Activated CD4-positive, alpha-beta T cell treated with anti-CD3 and anti-CD28 coated beads for 4 hours (primary cell): ENCODE results near the gene WNT11.

Experiments used
- DNase-seq, 2 donors: peaks; one replicate each; pipeline ENCODE4 v3.0.0-alpha.2; 2020

Gene WNT11

DNA sequence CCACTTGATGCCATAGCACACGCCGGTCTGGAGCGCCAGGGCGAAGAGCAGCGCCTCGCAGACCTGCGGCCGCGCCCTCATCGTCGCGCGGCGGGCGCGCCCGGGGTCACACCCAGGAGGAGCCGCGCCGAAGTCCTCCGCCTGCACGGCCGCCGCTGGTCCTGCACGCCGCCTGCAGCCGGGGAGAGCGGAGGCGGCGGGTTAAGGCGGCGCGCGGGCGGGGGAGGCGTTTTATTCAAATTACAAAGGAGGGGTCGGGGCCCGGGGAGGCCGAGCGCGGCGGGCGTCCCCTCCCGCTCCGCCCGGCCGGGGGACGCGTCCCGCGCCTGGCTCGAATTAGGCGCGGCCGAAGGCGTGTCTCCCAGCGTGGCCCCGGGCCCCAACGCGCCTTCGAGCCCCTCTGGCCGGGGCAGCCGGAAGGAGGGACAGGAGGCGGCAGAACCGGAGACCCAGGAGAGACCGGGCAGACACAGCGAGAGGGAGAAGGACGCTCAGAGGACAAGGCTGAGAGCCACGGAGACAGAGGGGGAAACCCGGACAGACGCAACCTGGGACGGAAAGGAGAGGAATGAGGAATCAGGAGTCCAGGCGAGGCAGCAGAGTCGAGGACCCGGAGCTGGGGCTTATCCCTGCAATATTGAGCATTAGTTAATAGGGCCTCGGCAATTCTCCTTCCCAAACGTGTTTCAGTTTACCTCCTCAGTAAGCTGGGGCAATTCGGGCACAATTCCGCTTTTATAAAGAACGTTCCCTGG lies at the start of gene WNT11:
Gene WNT11, minus strand, starts transcription at position 176 of the 755 bp plus-strand sequence. Its CDS starts 95 bp downstream, at position 81.
- DNase-seq: peak; percentile 16 to 22

DNA sequence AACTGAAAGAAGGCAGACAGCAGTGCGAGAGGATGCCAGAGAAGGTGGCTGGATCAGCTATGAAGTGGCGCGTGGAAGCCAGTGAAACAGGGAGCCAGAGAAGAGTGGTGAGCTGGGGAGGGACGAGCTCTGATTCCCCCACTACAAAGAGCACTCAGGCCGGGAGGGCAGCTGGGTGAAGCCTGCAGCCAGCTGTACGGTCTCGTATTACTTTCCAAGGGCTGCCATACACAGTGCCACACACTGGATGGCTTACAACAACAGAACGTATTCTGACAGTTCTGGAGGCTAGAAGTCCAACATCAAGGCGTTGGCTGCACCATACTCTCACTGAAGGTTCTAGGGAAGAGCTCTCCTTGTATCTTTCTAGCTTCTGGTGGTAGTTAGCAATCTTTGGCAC lies 47.1 kb upstream of the WNT11 start:
- no peak for DNase-seq

DNA sequence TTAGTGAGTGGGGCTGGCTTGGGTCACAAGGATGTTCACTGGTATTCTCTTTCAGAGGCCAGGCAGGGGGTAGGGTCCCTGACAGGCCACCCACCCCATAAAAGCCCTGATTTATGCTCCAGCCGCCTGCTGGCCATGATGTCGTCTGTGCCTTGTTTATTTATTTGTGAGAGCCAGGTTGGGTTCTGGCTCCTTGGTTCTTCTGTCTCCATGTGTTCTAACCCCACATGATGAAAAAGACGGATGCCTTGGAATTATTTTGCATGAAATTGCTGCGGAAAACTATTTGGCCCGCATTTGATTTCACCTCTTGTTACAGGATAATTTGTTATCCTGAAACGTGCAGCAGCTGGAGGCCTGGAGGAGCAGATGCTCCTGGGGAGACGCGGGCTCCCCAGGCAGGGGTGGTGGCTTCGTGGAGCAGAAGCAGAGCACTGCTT lies 46.3 kb upstream of the WNT11 start:
- no peak for DNase-seq

DNA sequence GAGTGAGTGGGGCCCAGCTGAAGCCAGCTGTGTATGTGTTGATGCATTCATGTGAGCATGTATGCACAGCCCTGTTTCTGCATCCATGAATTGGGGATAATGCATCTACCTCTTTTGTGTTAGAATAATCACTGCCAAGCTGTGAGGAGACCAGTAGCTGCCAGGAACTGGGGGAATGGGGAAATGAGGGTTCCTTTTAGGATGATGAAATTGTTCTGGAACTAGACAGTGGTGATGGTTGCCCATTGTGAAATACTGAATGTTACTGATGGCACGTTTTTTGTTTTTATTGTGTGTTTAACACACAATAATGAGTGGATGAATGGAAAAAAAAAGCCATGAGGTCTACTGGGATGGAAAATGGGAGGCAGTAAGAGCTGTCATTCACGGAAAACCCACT lies 45.3 kb upstream of the WNT11 start:
- no peak for DNase-seq

DNA sequence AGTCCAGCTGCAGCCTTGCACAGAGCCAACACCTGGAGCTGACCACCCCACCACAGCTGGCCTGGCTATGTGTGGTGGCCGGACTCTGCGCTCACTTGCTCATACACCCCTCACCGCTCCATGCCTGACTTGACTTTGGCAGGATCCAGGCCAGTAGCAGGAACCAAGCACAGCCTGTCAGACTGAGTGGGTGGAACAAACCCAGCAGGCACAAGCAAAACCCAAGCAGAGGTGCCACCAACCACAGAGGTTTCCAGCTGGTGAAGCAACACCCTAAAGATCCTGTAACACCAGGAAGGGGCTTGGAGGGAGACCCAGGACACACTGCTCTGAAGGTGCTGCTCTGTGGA lies 44.9 kb upstream of the WNT11 start:
- no peak for DNase-seq

DNA sequence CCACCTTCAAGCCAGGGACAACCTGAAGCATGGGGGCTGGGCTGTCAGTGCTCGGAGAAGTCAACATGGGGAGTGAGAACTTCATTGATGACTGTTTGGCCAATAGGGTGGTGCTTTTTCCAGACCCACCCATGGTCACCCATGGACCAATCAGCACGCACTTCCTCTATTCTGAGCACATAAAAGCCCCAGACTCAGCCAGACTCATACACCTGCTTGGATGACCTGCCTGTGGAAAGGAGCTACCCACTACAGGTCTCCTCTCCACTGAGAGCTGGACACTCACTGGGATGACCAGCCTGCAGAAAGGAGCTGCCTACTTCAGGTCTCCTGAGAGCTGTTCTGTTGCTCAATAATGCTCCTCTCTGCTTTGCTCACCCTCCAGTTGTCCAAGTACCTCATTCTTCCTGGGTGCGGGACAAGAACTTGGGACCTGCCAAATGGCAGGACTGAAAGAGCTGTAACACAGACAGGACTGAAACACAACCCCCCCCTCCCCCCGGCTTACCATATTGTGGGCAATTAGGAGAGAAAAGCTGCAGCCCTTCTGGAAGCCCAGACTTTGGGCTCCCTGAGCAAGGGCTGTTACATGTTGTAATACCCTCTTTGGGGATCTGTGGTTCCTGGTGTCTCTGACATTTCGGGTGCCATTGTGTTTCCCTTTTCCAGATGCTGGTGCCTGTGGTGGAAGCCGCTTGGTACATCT lies 44.4 kb upstream of the WNT11 start:
- DNase-seq: no peak

DNA sequence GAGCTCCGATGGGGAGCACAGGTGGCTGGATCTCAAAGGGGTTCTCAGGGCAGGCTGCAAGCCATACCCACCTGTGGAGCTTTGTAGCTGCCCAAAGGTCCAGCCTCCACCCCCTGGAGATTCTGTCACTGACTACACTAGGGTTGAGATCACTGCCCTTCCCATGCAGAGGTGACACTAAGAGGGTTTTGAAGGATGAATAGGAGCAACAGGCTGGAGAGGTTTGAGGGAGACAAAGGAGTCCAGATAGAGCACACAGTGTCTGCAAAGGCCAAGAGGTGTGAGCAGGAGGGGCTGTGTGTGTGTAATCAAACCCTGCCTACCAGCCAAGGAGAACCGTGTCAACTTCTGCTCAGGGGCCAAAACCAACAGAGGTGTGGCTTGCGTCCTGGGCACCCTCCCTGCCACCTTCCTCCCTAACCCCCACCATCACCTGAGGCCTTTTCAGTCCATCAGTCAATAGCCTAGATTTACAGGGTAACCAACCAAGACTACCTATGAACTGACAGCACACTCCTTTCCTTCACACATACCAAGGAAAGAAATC lies 43.0 kb upstream of the WNT11 start:
- DNase-seq: no peak

DNA sequence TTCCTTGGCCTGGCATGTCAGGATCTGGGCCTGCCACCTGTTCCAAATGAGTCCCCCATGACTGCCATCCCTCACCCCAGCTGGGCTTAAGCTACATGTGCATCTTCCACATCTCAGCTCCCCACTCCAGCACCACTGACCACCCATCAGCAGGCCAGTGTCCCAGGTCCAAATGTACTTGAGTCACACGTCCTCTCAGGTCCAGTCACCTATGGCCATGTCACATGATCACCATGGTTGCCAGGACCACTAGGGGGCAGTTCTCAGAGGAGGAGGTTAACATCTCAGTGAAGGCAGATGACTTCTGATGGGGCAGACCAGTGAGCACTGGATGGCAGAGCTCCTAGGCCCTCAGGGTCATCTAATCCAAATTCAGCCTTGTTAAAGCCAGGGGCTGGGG lies 41.9 kb upstream of the WNT11 start:
- no peak for DNase-seq

DNA sequence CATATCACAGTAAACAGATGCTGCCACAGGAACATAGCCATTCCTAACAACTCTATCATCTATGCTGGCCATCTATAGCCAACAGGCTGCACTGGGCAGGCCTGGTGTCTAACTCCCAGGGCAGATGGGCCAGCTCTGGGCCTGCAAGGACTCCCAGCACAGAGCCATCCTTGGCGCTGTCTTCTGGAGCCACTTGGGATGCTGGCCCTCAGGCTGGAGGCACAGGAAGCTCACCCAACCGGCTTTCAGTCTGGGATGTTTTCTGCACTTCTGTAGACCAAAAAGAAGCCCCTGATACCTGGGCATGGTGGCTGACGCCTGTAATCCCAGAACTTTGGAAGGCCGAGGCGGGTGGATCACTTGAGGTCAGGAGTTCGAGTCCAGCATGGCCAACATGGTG lies 40.8 kb upstream of the WNT11 start:
- no peak for DNase-seq

DNA sequence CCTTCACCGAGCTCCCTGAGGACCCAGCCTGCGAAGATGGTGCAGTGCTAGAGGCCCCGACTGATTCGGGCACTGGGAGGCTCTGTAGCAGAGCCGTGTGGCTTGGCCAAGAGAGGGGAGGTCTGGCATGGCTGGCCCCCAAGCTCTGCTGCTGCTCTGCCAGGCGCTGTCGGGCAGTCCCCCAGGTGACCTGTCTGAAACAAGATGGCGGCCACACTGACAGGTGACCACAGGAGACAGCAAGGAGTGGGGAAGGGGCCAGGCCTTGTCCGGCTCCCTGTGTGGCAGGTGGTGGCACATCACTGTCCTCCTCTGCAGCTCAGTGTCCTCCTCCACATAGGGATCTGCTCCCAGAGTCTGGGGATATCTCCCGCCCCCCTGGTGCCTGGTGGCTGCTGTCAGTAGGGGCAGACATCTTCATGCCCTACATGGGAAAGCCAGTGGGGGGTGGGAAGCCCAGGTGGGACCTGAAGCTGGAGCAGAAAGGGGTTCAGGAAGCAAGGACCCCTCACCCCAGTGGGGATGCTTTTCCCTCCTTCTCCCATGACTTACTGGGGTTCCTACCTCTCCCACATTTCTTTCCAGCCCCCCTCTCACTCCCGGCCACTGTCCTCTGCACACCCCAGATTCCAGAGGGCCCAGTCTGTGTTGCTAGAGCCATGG lies 40.1 kb upstream of the WNT11 start:
- no peak for DNase-seq

DNA sequence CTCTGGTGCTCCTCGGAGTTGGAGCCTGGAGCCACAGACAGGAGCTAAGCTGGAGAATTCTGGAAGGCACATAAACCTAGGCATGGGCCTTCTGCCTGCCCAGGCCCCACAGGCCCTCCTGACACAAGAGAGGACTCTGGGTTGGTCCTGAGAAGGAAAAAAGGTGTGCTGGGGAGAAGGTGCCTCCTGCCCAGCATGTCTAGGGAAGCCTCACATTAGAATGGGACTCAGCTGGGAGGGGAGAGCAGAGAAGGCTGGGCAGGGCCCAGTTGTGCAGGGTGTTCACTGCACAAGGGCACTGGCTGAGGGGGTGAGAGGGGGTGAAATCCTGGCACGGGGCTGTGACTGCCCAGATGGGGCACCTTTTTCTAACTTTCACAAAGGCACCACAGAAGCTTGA lies 39.4 kb upstream of the WNT11 start:
- no peak for DNase-seq

DNA sequence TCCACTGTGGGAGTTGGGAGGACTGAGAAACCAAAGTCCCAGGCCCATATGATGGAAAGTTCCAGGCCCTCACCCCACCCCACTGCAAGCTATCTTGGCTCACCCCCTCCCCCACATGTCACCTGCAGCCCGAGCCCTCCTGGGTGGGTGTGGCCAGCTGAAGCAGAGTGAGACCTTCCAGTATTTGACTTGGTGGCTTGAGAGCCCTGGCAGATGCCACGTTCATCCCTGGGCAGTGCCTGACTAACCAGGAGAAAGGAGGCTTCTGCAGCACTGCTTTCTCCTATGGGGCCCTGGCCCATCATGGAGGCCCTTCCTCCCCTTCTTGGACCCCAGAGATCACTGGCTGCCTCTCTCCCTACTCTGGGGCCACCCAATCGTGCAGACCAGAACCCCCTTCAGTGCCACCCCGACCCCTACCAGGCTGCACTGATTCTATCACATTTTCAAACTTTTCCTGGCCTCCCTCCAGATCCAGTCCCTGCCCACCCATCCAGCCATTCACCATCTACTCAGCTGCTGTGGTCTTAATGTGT lies 38.1 kb upstream of the WNT11 start:
- no peak for DNase-seq

DNA sequence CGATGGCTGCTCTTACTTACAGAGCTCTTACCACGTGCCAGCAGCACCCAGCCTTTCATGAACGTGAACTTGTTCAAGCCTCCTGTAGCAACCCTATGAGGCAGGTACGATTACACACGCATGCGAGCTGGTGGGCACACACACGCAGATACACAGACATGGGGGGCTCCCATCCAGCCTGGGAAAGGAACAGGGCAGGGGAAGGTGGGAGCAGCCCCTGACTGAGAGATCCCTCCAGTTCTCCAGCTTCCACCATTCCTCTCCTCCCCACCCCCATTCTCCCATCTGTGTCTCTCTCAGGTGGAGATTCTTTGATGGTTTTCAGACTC lies 37.6 kb upstream of the WNT11 start:
- no peak for DNase-seq

DNA sequence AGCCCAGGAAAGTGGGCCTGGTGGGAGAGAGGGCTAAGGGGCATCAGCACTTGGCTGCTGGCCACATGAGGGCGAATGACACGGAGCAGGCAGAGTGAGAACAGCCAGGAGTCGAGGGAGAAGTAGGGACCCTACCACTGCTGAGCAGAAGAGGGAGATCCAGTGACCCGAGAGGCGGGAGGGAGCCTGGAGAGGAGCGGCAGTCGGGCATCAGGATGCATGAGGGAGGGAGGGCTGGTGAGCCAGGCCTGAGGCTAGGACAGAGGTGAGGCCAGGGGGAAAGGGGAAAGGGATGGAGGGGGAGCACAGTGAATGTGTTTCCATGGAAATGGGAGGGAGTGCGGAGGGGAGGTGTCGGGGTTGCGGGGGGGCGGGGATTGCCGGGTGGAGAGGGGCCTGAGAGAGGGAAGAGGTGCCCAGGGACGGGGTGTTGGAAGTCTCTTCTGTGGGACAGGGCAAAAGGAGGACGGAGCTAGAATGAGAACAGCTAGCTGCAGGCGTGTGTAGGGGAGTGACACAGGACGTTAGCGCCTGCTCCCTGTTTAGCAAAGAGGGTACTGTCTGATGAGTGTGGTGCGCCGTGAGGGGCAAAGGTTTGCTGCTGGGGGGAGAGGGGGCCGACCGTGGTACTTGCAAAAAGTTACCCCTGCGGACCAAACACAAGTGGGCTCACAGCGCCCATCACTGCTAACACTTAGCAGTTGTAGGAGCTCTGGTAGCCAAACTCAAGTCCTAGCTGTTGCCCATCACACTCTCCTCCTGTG lies 37.1 kb upstream of the WNT11 start:
- DNase-seq: no peak

DNA sequence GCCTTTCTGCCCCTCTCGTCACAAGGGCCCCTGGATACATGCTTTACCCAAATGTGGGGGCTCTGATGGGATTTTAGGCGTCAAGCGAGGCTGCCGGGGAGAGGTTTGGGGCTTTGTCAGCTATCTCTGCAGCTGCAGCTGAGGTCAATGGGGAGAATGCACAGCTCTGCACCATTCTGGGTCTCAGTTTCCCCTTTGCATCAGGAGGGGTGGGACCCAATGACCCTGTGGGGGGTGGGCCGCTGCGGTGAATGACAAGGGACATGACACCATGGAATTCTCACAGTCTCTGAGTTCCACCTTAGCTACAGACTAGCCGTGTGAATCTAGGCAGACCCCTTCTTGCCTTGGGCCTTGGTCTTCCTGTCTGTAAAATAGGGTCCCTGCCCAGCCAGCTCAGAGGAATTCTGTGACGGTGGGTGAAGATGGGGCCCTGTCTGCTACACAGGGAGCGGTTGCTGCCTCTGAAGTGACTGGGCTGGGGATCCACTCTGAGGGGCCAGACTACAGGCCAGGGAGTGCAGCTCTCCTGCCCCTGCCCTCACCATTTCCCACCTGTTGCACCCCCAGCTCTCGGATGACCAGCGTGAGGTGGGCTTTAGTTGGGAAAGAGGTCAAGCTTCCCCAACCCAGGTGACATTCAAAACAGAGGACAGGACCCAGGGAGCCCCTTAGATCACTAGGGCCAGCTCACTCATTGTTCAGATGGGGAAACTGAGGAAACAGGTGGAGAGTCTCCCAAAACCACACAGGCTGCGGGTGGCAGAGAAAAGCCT lies 35.9 kb upstream of the WNT11 start:
- no peak for DNase-seq

DNA sequence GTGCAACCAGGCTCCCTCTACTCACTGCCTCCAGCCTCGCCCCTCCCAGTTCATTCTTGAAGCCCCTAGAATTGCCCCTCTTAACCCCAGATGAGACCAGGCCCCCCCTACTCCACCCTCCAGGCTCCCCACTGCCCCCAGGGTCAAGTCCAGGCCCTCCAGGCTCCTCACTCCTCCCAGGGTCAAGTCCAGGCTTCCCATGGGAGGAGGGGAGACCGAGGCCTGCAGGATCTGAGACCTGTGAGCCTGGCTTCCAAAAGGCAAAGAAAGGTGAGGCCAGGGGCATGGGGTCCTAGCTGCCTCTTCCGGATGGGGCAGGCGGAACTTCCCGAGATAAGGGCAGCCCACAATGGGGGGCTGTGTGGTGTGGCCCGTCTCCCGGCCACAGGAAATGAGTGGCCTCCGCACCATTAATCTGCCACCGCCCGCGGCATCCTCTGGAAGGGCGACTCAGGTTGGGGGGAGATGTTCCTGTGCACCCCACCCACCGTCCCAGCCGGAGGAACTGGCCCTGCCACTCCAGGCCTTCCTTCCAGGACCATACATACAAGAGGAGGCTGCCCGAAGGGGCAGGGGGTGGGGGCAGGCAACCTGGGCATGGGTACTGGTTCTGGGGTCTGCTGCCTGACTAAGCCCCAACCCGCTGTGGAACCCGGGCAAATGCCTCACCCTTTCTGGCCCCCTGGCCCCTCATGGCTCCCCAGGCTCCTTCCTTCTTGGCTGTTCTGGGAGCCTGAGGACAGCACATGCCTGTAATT lies 35.1 kb upstream of the WNT11 start:
- no peak for DNase-seq

DNA sequence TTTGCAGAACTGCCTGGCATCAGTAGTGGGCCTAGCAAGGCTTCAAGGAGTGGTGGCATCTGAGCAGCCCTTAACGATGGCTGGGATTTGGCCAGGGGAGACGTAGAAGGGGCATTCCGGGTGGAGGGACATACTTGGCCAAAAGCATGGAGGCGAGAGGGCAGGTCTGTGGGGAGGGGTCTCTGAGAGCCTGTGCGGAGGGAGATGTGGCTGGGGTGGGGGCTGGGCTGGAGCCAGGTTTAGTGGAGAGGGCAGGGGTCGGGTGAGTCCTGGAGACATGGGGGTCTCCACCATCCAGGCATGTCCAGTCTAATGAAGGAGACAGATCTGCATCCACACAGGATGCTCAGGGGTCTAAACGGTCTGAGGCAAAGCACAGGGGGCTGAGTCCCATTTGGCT lies 34.4 kb upstream of the WNT11 start:
- DNase-seq: no peak

DNA sequence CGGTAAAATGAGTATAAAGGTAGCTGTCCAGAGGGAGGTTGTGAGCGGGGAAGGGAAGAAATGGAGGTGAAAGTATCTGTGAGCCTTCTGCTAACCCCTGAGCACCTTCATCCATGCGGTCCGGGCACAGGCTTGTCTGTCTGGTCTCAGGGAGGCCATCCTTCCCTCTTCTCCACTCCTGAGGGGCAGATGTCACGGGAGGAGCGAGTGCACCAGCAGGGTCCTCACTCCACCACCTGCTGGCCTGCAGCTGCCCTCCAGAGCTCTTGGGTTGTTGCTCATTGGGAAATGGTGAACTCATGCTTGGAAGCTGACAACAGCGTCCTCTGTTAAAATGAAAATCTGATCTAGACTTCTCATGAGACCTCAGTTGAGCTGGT lies 33.8 kb upstream of the WNT11 start:
- DNase-seq: no peak

DNA sequence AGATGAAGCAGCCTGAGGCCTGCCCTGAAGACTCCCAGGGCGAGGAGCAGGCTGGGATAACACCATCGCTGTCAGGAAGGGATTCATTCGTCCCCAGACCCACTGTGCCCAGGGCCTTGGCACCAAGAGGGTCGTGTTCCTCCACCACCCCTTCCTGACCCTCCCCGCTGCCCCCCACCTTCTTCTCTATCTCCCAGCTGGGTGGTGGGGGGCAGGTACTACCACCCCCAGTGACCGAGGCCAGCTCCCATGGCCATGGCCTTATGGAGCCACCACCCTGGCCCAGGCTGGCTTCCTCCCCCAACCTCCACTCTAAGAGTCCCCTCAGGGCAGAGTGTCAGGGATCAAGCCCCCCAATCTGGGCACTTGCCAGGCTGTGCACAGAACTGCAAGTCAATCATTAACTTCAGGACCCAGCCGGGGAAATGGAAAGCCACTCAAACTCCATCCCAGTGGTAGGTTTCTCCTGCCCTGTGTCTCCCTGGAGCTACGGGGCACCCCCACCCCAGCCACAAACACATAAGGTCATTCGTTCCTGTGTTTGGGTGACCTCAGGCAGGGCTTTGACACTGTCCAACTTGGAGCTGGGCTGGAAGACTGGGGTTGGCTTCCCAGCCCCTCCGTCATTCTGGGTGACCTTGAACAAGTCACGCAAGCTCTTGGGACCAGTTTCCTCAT lies 33.3 kb upstream of the WNT11 start:
- DNase-seq: no peak

DNA sequence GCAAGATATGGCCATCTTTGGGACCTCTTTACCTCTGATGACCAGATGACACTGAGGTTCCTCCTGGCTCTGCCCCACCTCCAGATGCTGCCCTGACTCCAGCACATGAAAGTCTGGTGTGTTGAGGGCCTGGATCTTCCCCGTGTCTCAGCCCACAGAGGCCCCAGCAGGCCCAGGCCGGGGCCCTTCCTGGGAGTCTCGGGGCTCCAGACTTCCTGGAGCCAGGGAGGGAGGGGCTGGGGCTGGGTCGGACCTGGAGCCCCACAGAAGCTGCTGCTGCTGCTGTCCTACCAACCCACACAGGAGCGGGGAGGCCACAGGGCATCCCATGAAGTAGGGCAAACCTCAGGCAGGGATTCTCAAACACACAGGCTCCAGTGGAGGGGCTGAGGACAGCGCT lies 32.2 kb upstream of the WNT11 start:
- no peak for DNase-seq

DNA sequence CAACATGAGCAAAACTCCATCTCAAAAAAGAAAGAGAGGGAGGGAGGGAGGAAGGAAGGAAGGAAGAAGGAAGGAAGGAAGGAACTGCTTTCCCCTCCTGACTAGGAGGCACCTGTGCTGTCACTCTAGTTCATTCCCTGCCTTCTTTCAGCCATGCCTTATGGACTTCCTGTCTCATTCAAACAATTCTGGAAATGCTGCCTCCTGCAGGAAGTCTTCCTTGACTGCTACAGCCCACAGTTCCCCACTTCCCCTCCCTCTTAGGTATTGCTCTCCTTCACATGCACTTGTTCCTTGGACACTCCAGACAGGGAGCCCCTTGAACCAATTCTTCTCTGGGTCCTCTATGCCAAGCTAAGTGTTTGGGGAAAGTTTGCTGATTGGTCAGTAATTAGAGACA lies 31.6 kb upstream of the WNT11 start:
- no peak for DNase-seq
